Activated T-helper 1 cell treated with anti-CD3 and anti-CD28 coated beads, Interleukin-12 subunit alpha, Interleukin-12 subunit beta, Interleukin-2, Interleukin-4 antibody, amounts not matched to agents 30 ng/mL and 10 ng/mL and 1 ng/mL, durations not matched to agents 14 hours and 24 hours and 36 hours (primary cell): ENCODE measurements around the gene GPSM1. TPM values are rescaled to one million over a fixed set of nuclear protein-coding genes. Genes with fewer than 3 reads are reported as not detected.

ENCODE experiments used
- DNase-seq: peaks from one replicate; pipeline ENCODE4 v3.0.0; 2021; ENCODE audit warnings: low spot score
- H3K27ac Mint-ChIP-seq: one replicate; pipeline ENCODE4 v1.8.0; 2021; ENCODE audit warnings: mild to moderate bottlenecking, mixed read lengths
- H3K27me3 Mint-ChIP-seq: one replicate; pipeline ENCODE4 v1.8.0; 2022; ENCODE audit warnings: mild to moderate bottlenecking, moderate library complexity, mixed read lengths; ENCODE audit not compliant: insufficient read depth
- H3K36me3 Mint-ChIP-seq: one replicate; pipeline ENCODE4 v1.8.0; 2021; ENCODE audit warnings: low read depth, mixed read lengths
- H3K4me1 Mint-ChIP-seq: one replicate; pipeline ENCODE4 v1.8.0; 2021; ENCODE audit warnings: low read depth, mixed read lengths
- H3K4me3 Mint-ChIP-seq: one replicate; pipeline ENCODE4 v1.8.0; 2021; ENCODE audit warnings: mild to moderate bottlenecking, moderate library complexity, mixed read lengths
- H3K9me3 Mint-ChIP-seq: one replicate; pipeline ENCODE4 v1.8.0; 2021; ENCODE audit warnings: mixed read lengths
- intact Hi-C: fragments of 100-400 bp; cut with micrococcal nuclease; formaldehyde crosslinking; loops from one replicate; pipeline ENCODE4 v1.15.1; 2024
- total RNA-seq: library from RNA; stranded (reverse); gene quantifications from 2 replicates; pipeline ENCODE4 v1.2.3, GENCODE V29; 2022

The GPSM1 gene
- total RNA-seq, 1 donor from 2014 or later: 19.1 TPM

GRCh38 chr9:136337416-136338395 lies 10.4 kb downstream of the GPSM1 start:
- intact Hi-C loops: no loop called here
- Mint-ChIP-seq H3K4me3 (no peak overlapping the region), H3K9me3 (no peaks in the 10 kb centered on the region), H3K36me3 (no peaks in the 10 kb centered on the region), H3K27ac (no peak overlapping the region), H3K4me1 (no peaks in the 10 kb centered on the region), H3K27me3 (no peaks in the 10 kb centered on the region)
- DNase-seq: no peak

DNA sequence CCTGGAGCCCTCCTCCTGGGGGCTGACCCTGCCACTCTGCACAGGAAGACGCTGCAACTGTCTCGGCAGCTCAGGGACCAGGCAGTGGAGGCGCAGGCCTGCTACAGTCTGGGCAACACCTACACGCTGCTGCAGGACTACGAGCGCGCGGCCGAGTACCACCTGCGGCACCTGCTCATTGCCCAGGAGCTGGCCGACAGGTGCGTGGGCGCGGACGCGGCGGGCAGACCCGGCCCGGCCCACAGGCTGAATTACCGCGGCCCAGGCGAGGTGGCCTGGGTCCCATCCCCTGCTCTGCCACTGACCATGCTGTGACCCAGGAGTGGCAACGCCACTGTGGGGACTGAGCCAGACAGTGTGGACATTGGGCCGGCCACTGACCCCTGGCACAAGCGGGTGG lies 11.2 kb downstream of the GPSM1 start:
- Mint-ChIP-seq H3K27me3 (no peaks in the 10 kb centered on the region), H3K9me3 (no peaks in the 10 kb centered on the region), H3K27ac (no peak overlapping the region), H3K36me3 (no peaks in the 10 kb centered on the region), H3K4me3 (no peak overlapping the region), H3K4me1 (no peaks in the 10 kb centered on the region)
- intact Hi-C loops: no loop called here
- no peak for DNase-seq

GRCh38 chr9:136339173-136339957 lies 12.0 kb downstream of the GPSM1 start:
- Mint-ChIP-seq H3K4me1 (no peaks in the 10 kb centered on the region), H3K27ac (no peak overlapping the region), H3K4me3 (no peak overlapping the region), H3K9me3 (no peaks in the 10 kb centered on the region), H3K36me3 (no peaks in the 10 kb centered on the region), H3K27me3 (no peaks in the 10 kb centered on the region)
- intact Hi-C loops: no loop called here
- DNase-seq: no peak

DNA sequence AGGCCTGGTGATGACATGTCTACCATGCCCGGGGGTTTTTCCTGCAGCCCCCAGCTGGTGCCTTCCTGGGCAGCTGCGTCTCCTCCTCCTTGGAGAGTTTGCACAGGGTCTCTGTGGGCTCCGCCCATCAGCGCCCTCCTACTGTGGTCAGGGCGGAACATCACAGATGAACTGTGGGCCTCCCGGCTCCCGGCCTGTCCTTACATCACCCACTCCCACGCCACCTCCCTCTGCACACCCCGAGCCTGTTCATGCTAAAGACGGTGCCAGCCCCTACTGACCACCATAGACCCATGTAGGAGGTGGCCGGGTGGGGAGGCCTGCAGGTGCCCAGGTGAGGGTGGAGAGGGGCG lies 12.6 kb downstream of the GPSM1 start:
- DNase-seq: no peak
- H3K36me3 Mint-ChIP-seq: no peaks in the 10 kb centered on the region
- no peaks in the 10 kb centered on the region for H3K9me3 Mint-ChIP-seq
- no peak overlapping the region for H3K27ac Mint-ChIP-seq
- no peaks in the 10 kb centered on the region for H3K27me3 Mint-ChIP-seq
- no peaks in the 10 kb centered on the region for H3K4me1 Mint-ChIP-seq
- intact Hi-C loops: no loop called here
- no peak overlapping the region for H3K4me3 Mint-ChIP-seq

DNA sequence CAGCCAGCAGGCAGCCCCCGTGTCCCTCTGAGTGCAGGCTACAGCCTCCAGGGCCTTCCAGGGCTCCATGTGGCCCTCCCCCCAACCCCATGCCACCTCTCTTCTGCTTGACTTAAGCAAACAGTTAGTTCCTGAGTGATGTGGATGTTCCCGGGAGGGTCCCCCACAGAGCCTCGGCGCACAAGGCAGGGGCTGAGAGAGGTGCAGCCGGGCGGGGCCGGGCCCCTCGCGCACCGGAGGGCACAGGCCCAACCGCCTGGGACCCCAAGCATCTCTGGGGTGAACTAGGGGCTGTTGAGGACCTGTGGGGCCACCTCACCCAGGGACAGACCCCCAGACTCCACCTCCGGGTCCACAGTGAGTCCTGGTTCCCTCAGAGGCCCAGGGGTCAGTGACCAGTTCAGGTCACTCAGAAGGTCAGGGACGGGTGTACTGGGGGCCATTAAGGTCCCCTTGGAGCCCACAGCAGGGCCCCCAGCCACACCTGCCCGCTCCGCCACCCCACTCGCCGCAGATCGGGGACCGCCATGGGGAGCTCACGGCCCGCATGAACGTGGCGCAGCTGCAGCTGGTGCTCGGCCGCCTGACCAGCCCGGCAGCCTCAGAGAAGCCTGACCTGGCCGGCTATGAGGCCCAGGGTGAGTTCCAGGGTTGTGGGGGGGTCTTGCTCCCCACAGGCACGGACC lies 13.2 kb downstream of the GPSM1 start:
- no peaks in the 10 kb centered on the region for H3K4me1 Mint-ChIP-seq
- no peak overlapping the region for H3K4me3 Mint-ChIP-seq
- intact Hi-C loops: no loop called here
- H3K36me3 Mint-ChIP-seq: no peaks in the 10 kb centered on the region
- no peaks in the 10 kb centered on the region for H3K27me3 Mint-ChIP-seq
- DNase-seq: no peak
- no peaks in the 10 kb centered on the region for H3K9me3 Mint-ChIP-seq
- no peak overlapping the region for H3K27ac Mint-ChIP-seq

GRCh38 chr9:136341042-136341655 lies 13.8 kb downstream of the GPSM1 start:
- H3K4me1 Mint-ChIP-seq: no peaks in the 10 kb centered on the region
- no peaks in the 10 kb centered on the region for H3K36me3 Mint-ChIP-seq

GRCh38 chr9:136341769-136342168 lies 14.4 kb downstream of the GPSM1 start:
- intact Hi-C loops: loop anchor here (1.0 kb wide), 1 partner anchor 22 kb away; the partner anchor contains the start of gene DNLZ
- H3K4me1 Mint-ChIP-seq: no peaks in the 10 kb centered on the region
- no peaks in the 10 kb centered on the region for H3K36me3 Mint-ChIP-seq
- H3K9me3 Mint-ChIP-seq: no peaks in the 10 kb centered on the region
- DNase-seq: no peak
- H3K27me3 Mint-ChIP-seq: no peaks in the 10 kb centered on the region
- H3K4me3 Mint-ChIP-seq: no peak overlapping the region
- H3K27ac Mint-ChIP-seq: no peak overlapping the region

More at GRCh38 chr9:136341042-136341655, 13.8 kb downstream of the GPSM1 start:
- H3K4me3 Mint-ChIP-seq: no peak overlapping the region
- H3K27ac Mint-ChIP-seq: no peak overlapping the region
- H3K27me3 Mint-ChIP-seq: no peaks in the 10 kb centered on the region
- DNase-seq: no peak
- H3K9me3 Mint-ChIP-seq: no peaks in the 10 kb centered on the region
- intact Hi-C loops: no loop called here

- DNase-seq: peak; percentile 58
- intact Hi-C loops: loop anchor here (1.0 kb wide), 1 partner anchor 21 kb away; the partner anchor contains the start of gene DNLZ
- Mint-ChIP-seq H3K4me3 (no peak overlapping the region), H3K27me3 (no peaks in the 10 kb centered on the region), H3K9me3 (no peaks in the 10 kb centered on the region), H3K27ac (no peak overlapping the region), H3K4me1 (no peaks in the 10 kb centered on the region), H3K36me3 (no peaks in the 10 kb centered on the region)
These were observed 15.1 kb downstream of the GPSM1 start for GRCh38 chr9:136342181-136343120.

DNA sequence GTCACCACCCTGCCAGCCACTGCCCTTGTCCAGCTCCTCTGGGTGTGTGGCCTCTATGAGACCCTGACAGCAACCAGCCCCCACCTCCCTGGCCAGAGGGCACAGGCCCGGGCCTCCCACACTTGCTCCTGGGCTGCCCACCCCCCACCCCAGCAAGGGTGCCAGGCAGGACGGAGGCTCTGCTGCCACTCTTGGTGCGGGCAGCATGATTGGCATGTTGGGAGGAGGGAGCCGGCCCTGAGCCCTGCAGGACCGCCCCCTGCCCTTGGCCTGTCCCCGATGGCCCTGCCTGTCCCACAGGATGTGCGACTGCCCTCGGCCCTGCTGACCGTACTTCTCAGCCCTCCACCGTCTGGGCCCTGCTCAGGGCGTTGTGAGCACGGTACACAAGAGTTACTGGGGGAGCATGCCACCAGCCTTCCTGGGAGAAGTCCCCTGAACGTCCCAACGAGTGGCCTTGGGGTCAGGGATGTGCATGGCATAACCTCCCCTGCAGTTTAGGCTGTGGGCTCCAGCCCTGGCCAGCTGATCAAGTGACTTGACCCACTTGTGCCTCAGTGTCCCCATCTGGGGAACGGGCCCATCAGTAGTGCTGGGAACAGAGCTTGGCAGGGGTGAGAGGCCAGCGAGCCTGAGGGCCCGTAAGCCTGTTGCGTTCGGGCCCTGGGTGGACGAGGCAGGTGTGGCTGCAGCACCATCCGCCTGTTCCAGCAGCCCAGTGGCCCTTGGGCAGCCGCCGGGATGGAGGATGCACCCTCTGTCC lies 16.0 kb downstream of the GPSM1 start:
- Mint-ChIP-seq H3K27ac (no peak overlapping the region), H3K36me3 (no peaks in the 10 kb centered on the region), H3K4me1 (no peaks in the 10 kb centered on the region), H3K9me3 (no peaks in the 10 kb centered on the region), H3K27me3 (no peaks in the 10 kb centered on the region), H3K4me3 (no peak overlapping the region)
- intact Hi-C loops: no loop called here
- DNase-seq: no peak

GRCh38 chr9:136343884-136344269 lies 16.5 kb downstream of the GPSM1 start:
- Mint-ChIP-seq H3K36me3 (no peaks in the 10 kb centered on the region), H3K27ac (no peak overlapping the region), H3K4me3 (no peak overlapping the region), H3K27me3 (no peaks in the 10 kb centered on the region), H3K9me3 (no peaks in the 10 kb centered on the region), H3K4me1 (no peaks in the 10 kb centered on the region)
- no peak for DNase-seq
- intact Hi-C loops: no loop called here

GRCh38 chr9:136344544-136345280 lies 17.4 kb downstream of the GPSM1 start:
- Mint-ChIP-seq H3K27ac (no peak overlapping the region), H3K36me3 (no peaks in the 10 kb centered on the region), H3K9me3 (no peaks in the 10 kb centered on the region), H3K4me3 (no peak overlapping the region), H3K4me1 (no peaks in the 10 kb centered on the region), H3K27me3 (no peaks in the 10 kb centered on the region)
- intact Hi-C loops: no loop called here
- no peak for DNase-seq
